Naive B cell (primary cell): ENCODE results near the gene TBX10. TPM values are rescaled to one million over a fixed set of nuclear protein-coding genes. Genes with fewer than 3 reads are reported as not detected.

ENCODE experiments used
- ATAC-seq, 2 donors: fragments of 150-1000 bp; cut with Tn5 transposase; 2 replicates each; pipeline ENCODE4 v1.10.0; 2021; ENCODE audit warnings: low read depth in 2 of 2, mild to moderate bottlenecking in 2 of 2, moderate library complexity in 2 of 2
- DNase-seq: peaks from one replicate; pipeline ENCODE4 v3.0.0; 2022
- H3K27ac Mint-ChIP-seq, 6 donors: one replicate each; pipeline ENCODE4 v1.8.0; 2020 to 2022; ENCODE audit warnings: mild to moderate bottlenecking in 6 of 6, mixed read lengths in 6 of 6, moderate library complexity in 5 of 6, inconsistent platforms in 2 of 6
- H3K27me3 Mint-ChIP-seq, 3 donors: one replicate each; pipeline ENCODE4 v1.8.0; 2021 to 2022; ENCODE audit warnings: mixed read lengths in 3 of 3, mild to moderate bottlenecking in 1 of 3
- H3K36me3 Mint-ChIP-seq, 2 donors: one replicate each; pipeline ENCODE4 v1.8.0; 2020 to 2022; ENCODE audit warnings: mixed read lengths in 2 of 2, inconsistent platforms in 1 of 2, mild to moderate bottlenecking in 1 of 2
- H3K4me1 Mint-ChIP-seq, 3 donors: one replicate each; pipeline ENCODE4 v1.8.0; 2020 to 2022; ENCODE audit warnings: mixed read lengths in 3 of 3, inconsistent platforms in 1 of 3, mild to moderate bottlenecking in 1 of 3, moderate library complexity in 1 of 3
- H3K4me3 Mint-ChIP-seq, 8 donors: one replicate each; pipeline ENCODE4 v1.8.0; 2020 to 2022; ENCODE audit warnings: mild to moderate bottlenecking in 8 of 8, mixed read lengths in 8 of 8, moderate library complexity in 8 of 8, inconsistent platforms in 2 of 8
- H3K9me3 Mint-ChIP-seq, 7 donors: one replicate each; pipeline ENCODE4 v1.8.0; 2020 to 2022; ENCODE audit warnings: mixed read lengths in 7 of 7, mild to moderate bottlenecking in 5 of 7, inconsistent platforms in 2 of 7, moderate library complexity in 1 of 7
- polyA plus RNA-seq, 6 donors: library from polyadenylated mRNA; unstranded; fragments of 300-500 nt; fragmentation: Illumina TruSeq; gene quantifications; one replicate each; pipeline ENCODE4 v1.2.3, GENCODE V29; 2021; ENCODE audit warnings: low read depth in 6 of 6

Gene TBX10
- polyA plus RNA-seq, 6 donors from 2014 or later, result not detected

GRCh38 chr11:67617243-67617953 is 22.2 kb downstream of the TBX10 start:
- Mint-ChIP-seq H3K4me3 (peak overlapping the region in 4 of 8 donors; percentile 3 to 79 (median 57)), H3K27me3 (no peaks in the 10 kb centered on the region), H3K36me3 (no peaks in the 10 kb centered on the region), H3K4me1 (peaks cover 31 to 35% (median 32%) of the 10 kb centered on the region in 3 donors), H3K27ac (peak overlapping the region in 3 of 6 donors; percentile 29 to 98 (median 77)), H3K9me3 (no peaks in the 10 kb centered on the region)
- ATAC-seq (no peak), DNase-seq (no peak)

- ATAC-seq (no peak), DNase-seq (no peak)
- no peaks in the 10 kb centered on the region for H3K9me3 Mint-ChIP-seq
- peak overlapping the region in 6 of 8 donors; percentile 3 to 79 (median 46) for H3K4me3 Mint-ChIP-seq
- peaks cover 31 to 38% (median 32%) of the 10 kb centered on the region in 3 donors for H3K4me1 Mint-ChIP-seq
- no peaks in the 10 kb centered on the region for H3K27me3 Mint-ChIP-seq
- no peaks in the 10 kb centered on the region for H3K36me3 Mint-ChIP-seq
- H3K27ac Mint-ChIP-seq, result peak overlapping the region in 4 of 6 donors; percentile 29 to 98 (median 65)
These were observed 22.9 kb downstream of the TBX10 start for GRCh38 chr11:67616431-67617242.

- Mint-ChIP-seq H3K4me1 (peaks cover 31 to 38% (median 32%) of the 10 kb centered on the region in 3 donors), H3K27me3 (no peaks in the 10 kb centered on the region), H3K36me3 (no peaks in the 10 kb centered on the region), H3K4me3 (peak overlapping the region in 6 of 8 donors; percentile 3 to 79 (median 56)), H3K9me3 (no peaks in the 10 kb centered on the region), H3K27ac (peak overlapping the region in 5 of 6 donors; percentile 18 to 98 (median 73))
- peak; percentile 37 for DNase-seq
- ATAC-seq, result no peak
These were observed 23.7 kb downstream of the TBX10 start for GRCh38 chr11:67615728-67616430.

GRCh38 chr11:67614730-67615714 is 24.5 kb downstream of the TBX10 start:
- Mint-ChIP-seq H3K4me1 (peaks cover 31 to 38% (median 32%) of the 10 kb centered on the region in 3 donors), H3K4me3 (peak overlapping the region; percentile 79 to 87 (median 84)), H3K9me3 (no peaks in the 10 kb centered on the region), H3K36me3 (no peaks in the 10 kb centered on the region), H3K27me3 (no peaks in the 10 kb centered on the region), H3K27ac (peak overlapping the region; percentile 98 to 99 (median 99))
- ATAC-seq (no peak), DNase-seq (no peak)

GRCh38 chr11:67613960-67614715 is 25.4 kb downstream of the TBX10 start:
- peak; percentile 96 to 97 for ATAC-seq
- Mint-ChIP-seq H3K27me3 (no peaks in the 10 kb centered on the region), H3K4me1 (peaks cover 32 to 38% (median 34%) of the 10 kb centered on the region in 3 donors)

GRCh38 chr11:67613313-67613959 is 26.1 kb downstream of the TBX10 start:
- Mint-ChIP-seq H3K27me3 (no peaks in the 10 kb centered on the region), H3K9me3 (no peaks in the 10 kb centered on the region), H3K4me3 (peak overlapping the region; percentile 79 to 87 (median 84)), H3K4me1 (peaks cover 32 to 41% (median 40%) of the 10 kb centered on the region in 3 donors), H3K36me3 (peaks cover 0 to 9% of the 10 kb centered on the region in 2 donors), H3K27ac (peak overlapping the region; percentile 98 to 99 (median 99))
- DNase-seq (no peak), ATAC-seq (no peak)

More at GRCh38 chr11:67613960-67614715, 25.4 kb downstream of the TBX10 start:
- Mint-ChIP-seq H3K9me3 (no peaks in the 10 kb centered on the region), H3K4me3 (peak overlapping the region; percentile 79 to 87 (median 84)), H3K27ac (peak overlapping the region; percentile 98 to 99 (median 99)), H3K36me3 (peaks cover 0 to 3% of the 10 kb centered on the region in 2 donors)
- peak; percentile 97 for DNase-seq

- DNase-seq (no peak), ATAC-seq (no peak)
- Mint-ChIP-seq H3K9me3 (no peaks in the 10 kb centered on the region), H3K27ac (peak overlapping the region in 4 of 6 donors; percentile 86 to 99 (median 98)), H3K4me3 (no peak overlapping the region), H3K4me1 (peaks cover 32 to 47% (median 44%) of the 10 kb centered on the region in 3 donors), H3K36me3 (peaks cover 0 to 9% of the 10 kb centered on the region in 2 donors), H3K27me3 (no peaks in the 10 kb centered on the region)
These were observed 26.8 kb downstream of the TBX10 start for GRCh38 chr11:67612751-67613150.

GRCh38 chr11:67611704-67612587 is 27.6 kb downstream of the TBX10 start:
- DNase-seq, result no peak
- no peaks in the 10 kb centered on the region for H3K9me3 Mint-ChIP-seq
- H3K36me3 Mint-ChIP-seq, result peaks cover 0 to 9% of the 10 kb centered on the region in 2 donors
- peak overlapping the region in 5 of 6 donors; percentile 51 to 98 (median 69) for H3K27ac Mint-ChIP-seq
- no peaks in the 10 kb centered on the region for H3K27me3 Mint-ChIP-seq
- ATAC-seq, result no peak
- peaks cover 30 to 48% (median 44%) of the 10 kb centered on the region in 3 donors for H3K4me1 Mint-ChIP-seq
- H3K4me3 Mint-ChIP-seq, result no peak overlapping the region

- Mint-ChIP-seq H3K9me3 (no peaks in the 10 kb centered on the region), H3K36me3 (peaks cover 0 to 9% of the 10 kb centered on the region in 2 donors), H3K4me1 (peaks cover 24 to 46% (median 40%) of the 10 kb centered on the region in 3 donors), H3K4me3 (no peak overlapping the region), H3K27me3 (no peaks in the 10 kb centered on the region), H3K27ac (peak overlapping the region in 2 of 6 donors; percentile 80 to 82)
- DNase-seq, result no peak
- no peak for ATAC-seq
These were observed 28.4 kb downstream of the TBX10 start for GRCh38 chr11:67611165-67611564.

- H3K4me1 Mint-ChIP-seq, result peaks cover 23 to 52% (median 37%) of the 10 kb centered on the region in 3 donors
- no peak for ATAC-seq
- H3K9me3 Mint-ChIP-seq, result no peaks in the 10 kb centered on the region
- H3K36me3 Mint-ChIP-seq, result peaks cover 0 to 9% of the 10 kb centered on the region in 2 donors
- peak overlapping the region in 2 of 8 donors; percentile 24 to 60 for H3K4me3 Mint-ChIP-seq
- H3K27me3 Mint-ChIP-seq, result no peaks in the 10 kb centered on the region
- peak overlapping the region in 2 of 6 donors; percentile 60 to 80 for H3K27ac Mint-ChIP-seq
- DNase-seq, result no peak
These were observed 29.2 kb downstream of the TBX10 start for GRCh38 chr11:67610302-67610868.
